Measurements from ENCODE around the gene GJC1.

Gene GJC1

DNA sequence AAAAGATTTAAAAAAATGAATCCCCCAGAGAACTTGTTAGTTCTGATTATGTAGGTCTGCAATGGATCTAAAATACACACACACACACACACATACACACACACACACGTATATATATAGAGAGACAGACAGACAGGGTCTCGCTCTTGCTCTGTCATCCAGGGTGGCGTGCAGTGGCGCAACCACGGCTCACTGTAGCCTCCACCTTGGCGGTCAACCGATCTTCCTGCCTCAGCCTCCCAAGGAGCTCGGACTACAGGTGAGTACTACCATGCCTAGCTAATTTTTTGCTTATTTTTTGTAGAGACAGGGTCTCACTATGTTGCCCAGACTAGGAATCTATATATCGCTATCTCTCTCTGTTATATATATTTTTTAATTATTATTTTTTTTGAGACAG lies 33.4 kb downstream of the GJC1 start:
- no peak for DNase-seq

DNA sequence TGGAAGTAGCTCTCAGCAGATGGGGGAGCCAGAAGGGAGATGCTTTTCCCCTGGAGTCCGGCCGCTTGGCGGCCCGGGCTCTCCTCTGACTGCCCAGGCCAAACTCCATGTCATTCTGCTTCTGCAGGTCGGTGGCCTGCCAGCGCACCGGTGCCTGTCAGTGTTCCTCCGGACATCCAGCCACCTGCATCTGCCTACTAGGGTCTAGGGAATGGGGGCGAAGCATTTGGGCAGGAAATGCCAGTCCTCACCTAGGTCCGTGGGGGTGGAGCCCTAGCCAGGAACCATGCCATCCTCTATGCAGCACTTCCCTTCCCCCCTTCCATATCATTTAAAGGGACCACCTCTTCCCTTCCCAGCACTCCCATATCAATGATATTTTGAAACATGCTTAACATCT lies 34.2 kb downstream of the GJC1 start:
- no peak for DNase-seq

DNA sequence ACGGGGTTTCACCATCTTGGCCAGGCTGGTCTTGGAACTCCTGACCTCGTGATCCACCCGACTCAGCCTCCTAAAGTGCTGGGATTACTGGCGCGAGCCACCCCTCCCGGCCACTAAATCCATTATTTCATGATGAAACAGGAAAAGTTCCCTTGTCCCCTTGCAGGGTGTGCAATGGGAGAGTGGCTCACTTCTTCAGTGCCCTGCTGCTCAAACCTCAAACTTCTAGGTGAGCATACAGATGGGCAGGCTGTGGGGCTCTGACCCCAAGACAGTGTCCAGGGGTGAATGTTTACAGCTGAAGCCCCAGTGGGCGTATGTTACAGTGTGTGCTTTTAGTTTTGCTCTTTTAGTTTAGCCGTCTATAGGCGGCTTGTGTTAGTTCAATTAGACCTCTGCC lies 34.7 kb downstream of the GJC1 start:
- DNase-seq, result no peak

DNA sequence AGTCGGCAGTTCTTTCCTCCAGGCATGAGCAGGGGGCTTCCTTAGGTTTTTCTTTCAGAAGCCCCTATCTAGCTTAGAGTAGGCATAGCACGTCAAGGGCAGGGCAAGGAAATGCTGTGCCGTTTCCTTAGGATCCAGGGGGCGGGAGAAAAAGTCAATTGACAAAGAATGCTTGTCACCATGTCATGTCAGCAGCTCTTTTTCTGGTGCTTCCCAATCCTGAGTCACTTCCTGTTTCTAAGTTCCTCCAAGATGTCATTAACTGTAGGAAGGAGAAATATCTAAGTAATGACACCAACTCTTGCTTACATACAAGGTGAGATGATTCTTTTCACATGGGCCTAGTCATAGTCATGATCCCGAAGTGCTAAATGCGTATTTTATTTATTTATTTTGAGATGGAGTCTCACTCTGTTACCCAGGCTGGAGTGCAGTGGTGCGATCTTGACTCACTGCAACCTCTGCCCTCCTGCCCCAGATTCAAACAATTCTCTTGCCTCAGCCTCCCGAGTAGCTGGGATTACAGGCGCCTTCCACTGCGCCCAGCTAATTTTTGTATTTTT lies 35.2 kb downstream of the GJC1 start:
- no peak for DNase-seq

DNA sequence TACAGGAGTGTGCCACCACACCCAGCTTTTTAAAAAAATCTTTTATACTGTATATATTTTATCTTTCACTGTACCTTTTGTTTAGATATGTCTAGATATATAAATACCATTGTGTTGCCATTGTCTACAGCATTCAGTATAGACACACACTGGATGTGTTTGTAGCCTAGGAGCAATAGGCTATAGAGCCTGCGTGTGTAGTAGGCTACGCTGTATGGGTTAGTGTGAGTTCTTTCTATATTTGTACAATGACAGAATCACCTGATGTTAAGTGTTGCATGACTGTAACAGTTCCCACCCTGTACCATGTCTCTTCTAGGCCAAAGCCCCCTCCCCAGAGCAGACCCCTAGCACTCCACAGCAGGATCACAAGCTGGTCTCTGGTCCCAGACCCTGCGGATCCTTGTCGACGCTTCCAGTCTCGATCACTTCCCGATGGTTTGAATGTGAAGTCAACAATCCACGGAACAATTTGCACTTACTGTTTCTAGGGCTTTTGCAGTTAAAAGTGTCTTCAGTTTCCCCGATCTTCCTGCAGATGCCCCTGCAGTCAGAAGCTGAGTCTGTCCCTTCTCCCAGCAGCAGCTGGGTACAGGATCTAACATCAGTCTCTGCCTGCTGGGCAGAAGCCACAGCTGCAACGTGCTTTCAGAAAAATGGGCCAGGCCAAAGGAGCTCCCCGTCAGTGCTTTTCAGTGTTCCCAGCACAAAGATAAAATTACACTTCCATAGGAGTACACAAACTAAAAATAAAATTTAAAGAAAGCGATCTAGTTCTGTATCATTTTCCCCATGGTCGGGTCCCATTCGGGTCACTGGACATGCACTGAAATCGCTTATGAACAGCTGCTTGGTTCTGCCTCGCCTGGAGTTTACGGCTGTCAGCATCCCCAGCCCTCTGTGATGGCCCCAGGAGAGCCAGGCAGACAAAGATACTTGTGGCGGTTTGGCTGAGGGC lies 35.9 kb downstream of the GJC1 start:
- no peak for DNase-seq

DNA sequence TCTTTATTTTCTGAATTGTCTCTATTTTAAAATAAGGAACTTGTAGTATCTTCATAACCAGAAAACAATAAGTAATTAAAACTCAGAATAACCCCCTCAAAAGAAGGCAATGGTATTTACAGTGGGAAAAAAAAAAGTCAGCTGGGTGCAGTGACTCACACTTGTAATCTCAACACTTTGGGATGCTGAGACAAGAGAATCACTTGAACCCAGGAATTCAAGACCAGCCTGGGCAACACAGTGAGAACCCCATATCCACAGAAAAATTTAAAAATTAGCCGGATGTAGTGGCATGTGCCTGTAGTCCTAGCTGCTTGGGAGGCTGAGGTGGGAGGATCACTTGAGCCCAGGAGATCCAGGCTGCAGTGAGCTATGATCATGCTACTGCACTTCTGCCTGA lies 37.8 kb downstream of the GJC1 start:
- DNase-seq, result no peak

DNA sequence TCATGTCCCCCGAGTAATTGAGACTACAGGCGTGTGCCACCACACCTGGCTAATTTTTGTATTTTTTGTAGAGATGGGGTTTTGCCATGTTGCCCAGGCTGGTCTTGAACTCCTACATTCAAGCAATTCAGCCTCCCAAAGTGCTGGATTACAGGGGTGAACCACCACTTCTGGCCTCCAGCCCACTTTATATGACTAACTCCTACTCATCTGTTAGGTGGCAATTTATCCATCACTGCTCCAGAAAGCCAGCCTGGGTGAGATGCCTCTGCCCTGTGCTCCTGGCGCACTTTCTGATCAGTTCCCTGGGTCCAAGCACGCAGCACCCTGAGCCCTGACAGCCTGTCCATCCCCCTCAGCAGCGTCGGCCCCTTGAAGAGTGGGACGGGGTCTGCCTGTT lies 41.9 kb downstream of the GJC1 start:
- DNase-seq, result no peak

DNA sequence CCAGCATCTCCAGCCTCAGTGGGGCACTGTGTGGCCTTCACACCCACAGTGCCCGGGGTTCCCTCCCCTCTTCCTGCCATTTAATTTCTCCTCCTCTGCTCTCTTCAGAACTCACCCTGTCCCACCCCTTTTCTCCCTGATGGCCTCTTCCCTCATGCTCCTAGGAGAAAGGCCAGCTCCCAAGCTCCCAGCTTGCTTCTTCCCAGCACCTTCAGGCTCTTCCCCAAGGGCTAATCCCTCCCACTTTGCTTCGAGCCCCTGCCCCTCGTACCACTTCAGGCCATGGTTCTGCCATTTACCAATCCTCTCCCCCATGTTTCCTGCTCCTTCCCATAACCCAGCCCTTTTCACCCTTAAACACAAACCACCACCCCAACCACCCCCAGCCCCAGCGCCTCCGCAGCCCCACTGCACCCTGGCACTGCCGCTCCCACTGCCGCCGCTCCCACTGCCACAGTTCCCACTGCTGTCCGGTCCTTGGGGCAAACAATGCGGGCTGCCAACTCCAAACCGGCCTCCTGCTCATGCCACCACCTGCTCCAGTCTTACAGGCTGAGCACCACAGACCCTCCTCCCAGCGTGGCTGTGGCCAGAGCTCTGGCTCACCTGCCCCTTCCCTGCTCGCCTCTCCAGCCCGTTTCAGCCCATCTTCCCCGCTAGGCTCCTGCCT lies 42.7 kb downstream of the GJC1 start:
- no peak for DNase-seq

DNA sequence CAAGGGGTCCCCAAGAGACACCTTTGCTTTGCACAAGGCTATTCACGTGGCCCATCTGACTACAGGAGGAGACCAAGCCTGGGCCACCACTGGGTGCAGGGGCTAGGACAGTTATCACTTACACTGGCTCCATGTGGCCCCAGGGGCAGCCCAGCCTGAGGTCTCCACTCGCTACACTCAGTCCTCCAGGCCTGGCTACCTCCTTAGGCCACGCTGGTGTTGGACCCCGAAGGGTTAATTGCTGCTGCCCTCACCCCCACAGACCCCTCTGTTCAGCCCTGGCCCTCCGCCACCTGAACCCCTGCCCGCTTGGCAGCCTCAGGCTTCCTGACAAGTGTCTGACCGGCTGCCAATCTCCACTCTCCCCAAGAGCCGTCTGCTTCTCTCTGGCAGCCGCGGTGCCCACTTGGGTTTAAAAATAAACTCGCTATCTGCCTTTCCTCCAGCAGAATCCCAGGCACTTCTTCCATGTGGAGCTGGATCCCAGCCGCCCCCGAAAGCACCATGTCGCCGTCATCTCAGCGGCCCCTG lies 43.5 kb downstream of the GJC1 start:
- peak; percentile 89 for DNase-seq

DNA sequence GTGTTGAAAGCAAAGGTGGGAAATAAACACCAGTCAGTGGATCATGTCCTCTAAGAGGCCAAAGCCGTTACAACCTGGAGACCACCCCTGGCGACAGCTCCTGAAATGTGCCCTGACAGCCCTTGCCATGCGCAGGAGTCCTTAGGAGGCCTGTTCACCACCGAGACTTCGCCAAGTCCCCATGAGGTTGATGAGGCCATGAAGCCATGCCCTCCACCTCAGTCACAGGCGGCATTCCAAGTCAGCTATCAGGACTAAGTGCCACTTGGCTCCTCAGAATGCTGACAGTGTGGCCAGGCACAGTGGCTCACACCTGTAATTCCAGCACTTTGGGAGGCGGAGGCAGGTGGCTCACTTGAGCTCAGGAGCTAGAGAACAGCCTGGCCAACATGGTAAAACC lies 44.2 kb downstream of the GJC1 start:
- DNase-seq, result no peak

DNA sequence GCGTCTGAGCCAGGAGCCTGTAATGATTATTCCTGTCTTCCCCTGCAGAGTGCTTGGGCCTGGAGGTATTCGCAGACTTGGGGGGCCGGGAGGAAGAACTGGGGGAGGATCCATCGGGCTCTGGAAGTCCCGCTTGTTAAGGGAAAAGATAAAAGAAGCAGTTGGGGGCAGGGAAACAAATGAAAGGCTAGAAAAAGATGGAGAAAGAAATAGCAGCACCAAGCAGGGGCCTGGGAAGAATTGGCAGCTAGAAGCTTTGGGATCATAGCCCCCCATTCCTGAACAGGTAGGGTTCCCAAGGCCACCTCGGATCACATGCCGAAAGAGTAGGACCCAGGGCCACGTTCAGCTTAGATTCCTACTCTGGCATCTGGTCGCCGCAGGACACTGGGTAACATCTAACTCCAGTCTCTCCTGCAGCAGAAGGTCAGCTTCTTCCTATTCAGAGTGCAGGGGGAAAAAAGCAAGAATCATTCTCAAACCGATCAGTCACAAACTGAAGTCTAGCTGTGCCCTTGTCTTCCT lies 47.7 kb downstream of the GJC1 start:
- no peak for DNase-seq

DNA sequence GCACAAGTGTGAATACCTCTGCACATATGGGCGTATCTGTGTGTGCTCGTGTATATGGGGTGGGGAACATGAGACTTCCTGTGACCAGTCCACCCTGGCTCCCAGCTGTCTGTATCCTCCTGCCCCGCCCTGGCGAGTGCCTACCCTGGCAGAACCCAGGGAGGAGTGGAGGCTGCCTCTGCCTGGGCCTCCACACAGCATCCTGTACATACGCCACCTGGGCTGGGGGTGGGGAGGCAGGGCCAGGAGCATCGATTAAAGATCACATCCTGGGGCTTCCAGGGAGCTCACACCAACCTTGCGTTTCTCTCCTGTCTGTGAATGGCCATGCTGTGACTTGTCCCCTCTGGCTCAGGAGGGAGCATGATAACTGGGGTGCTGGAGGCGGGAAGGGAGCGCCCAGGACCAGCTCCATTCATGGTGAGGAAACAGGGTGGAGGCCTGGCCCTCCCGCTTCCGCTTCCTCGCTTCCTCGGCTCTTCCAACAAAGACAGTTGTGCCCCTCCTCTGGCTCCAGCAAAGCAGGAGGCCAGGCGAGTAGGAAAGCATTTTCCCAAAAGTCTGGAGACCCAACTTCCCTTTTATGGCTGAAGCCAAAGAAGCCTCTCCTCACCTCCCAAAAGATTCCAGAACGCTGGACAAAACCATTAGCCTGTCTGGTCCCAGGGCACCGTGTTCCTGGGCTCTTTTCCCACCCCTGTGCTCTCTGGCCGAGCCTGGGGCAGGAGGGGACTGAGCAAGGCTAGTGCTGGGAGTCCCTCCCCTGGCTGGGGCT lies 48.3 kb downstream of the GJC1 start:
- no peak for DNase-seq

DNA sequence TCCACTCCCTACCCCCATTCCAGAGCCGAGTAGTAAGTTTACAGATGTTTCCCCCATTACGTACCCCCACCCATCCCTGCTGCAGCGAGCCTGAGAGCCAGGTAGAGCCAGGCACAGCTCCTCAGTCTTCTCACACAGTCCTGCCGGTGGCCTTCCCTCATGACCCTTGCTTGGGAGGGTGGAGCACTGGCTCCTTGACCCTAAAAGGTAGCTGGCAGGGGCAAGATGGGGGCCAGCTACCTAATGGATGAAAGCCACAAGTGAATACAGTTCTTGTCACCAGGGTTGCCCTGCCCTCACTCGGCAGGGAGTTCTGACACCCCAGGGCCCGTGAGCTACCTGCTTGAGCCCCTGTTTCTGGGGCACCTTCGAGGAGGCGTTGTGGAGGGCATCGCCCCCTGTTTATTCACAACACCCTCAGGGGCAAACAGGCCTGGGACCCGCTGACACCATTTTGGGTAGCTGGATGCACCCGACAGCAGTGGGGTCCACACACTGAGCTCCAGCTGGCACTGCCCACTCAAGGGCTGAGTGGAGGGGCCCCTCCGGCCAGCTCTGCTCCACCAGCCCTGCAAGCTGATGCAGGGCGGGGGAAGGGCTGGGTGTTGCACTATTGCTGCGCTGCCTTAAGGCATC lies 49.1 kb downstream of the GJC1 start:
- no peak for DNase-seq

DNA sequence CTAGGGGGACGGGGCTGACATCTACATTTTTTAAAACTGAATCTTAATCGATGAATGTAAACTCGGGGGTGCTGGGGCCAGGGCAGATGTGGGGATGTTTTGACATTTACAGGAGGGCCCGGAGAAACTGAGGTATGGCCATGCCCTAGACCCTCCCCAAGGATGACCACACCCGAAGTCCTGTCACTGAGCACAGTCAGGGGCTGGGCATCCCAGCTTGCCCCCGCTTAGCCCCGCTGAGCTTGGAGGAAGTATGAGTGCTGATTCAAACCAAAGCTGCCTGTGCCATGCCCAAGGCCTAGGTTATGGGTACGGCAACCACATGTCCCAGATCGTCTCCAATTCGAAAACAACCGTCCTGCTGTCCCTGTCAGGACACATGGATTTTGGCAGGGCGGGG lies 49.9 kb downstream of the GJC1 start:
- no peak for DNase-seq

DNA sequence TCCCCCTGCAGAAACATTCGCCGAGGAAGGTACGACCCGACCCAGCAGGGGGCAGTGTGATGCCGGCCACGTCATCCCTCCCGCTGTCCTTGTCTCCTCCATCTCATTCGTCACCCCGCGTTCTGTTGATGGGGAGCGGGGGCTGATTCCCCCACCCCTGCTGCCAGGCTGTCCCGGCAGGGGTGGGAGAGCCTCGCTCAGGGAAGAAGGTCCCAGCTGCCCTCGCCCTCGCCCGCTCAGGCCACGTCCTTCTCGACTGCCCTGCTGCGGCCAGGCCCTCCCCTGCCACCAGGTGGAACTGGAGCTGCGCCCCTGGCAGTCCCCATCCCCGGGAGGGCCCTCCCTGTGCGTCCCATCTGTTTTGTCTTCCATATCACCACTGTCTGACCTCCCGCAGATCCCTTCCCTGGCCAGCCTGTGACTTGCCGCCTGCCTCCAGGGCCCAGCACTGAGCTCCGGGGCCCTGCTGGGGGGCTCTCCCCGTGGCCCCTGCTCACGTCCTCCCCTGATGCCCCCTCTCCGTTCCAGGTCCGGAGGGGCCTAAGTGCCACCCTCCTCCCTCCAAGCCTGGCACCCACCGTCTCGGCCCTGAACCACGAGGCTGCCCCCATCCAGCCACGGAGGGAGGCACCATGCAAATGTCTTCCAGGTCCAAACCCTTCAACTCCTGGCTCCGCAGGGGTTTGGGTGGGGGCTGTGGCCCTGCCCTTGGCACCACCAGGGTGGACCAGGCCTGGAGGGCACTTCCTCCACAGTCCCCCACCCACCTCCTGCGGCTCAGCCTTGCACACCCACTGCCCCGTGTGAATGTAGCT lies 50.7 kb downstream of the GJC1 start:
- DNase-seq, result peak; percentile 8

DNA sequence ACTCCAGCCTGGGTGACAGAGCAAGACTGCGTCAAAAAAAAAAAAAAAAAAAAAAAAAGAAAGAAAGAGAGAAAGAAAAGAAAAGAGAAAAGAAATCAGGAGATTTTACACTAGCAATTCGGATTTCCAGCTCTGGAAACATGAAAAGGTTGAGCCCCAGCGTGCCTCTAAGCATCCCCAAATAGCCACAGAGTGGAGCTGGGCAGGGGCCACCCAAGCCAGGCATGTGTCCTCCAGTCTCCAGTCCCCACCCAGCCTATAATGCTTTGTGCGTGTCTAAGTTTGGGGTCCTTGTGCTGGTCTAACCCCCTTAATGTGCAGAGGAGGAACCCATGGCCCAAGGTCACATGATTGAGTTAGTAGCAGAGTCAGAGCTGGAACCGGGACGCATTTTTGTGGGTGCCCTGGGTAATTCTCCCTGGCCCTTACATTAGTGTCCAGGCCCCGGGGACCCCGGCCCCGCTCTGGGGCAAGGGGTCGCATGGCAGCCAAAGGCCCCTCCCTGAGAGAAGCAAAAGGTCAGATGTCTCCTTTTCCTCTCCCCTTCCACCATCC lies 51.4 kb downstream of the GJC1 start:
- no peak for DNase-seq

DNA sequence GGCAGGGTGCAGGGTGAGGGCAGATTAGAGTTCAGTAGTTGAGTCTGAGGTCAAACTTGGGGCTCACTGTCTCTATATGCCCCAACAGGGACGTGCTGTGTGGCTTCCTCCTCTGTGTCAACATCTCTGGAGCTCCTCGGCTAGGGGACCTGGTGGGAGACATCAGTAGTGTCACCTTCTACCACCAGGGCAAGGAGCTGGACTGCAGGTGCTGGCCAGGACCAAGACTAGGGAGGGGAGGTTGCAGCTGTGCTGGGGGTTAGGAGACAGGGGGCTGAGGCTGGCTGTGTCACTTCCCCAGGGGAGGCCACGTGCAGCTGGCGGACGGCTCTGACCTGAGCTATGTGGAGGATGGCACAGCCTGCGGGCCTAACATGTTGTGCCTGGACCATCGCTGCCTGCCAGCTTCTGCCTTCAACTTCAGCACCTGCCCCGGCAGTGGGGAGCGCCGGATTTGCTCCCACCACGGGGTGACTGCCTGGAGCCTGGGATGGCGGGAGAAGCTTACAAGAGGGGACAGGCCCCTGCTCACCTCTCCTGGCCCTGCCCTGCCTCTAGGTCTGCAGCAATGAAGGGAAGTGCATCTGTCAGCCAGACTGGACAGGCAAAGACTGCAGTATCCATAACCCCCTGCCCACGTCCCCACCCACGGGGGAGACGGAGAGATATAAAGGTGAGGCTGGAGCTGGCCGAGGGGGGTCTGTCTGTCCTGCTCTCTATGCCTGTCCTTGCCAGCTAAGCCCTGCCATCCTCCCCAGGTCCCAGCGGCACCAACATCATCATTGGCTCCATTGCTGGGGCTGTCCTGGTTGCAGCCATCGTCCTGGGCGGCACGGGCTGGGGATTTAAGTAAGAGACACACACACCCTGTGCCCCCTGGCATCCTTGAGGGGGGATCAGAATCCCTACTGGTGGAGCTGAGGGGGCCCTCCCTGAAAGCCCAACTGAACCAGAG lies 52.4 kb downstream of the GJC1 start:
- no peak for DNase-seq

DNA sequence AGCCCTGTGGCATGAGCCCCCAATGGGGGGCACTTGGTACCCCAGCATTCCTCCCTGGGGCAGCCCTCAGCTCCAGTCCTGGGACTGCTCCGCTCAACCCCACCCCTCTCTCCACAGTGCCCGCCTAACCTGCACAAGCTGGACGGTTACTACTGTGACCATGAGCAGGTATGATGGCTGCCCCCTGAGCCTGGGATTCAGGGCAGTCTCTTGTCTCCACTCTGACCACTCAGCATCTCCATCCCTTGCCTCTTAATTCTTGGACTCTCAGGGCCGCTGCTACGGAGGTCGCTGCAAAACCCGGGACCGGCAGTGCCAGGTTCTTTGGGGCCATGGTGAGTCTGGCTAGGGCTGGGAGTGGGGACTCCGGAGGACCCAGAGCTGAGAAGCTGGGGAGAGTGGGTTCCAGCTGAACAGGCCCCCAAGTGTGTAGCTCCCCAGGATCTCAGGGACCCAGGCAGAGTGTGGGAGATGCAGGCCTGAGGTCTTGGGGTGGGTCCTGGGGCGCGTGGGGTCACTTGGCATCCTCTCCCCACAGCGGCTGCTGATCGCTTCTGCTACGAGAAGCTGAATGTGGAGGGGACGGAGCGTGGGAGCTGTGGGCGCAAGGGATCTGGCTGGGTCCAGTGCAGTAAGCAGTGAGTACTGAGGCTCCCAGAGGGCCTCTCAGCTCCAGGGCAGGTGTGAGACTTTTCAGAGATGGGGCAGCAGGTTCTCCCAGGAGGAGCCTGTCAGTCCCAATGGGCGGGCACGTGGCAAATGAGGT lies 53.3 kb downstream of the GJC1 start:
- no peak for DNase-seq

Measured in NCI-H446 treated with DMSO at 0.1 percent for 48 hours (cell line).